ENCODE data around the gene MTARC2.

Gene MTARC2

GRCh38 chr1:220784751-220785150 is 36.6 kb downstream of the MTARC2 start:
- no peak for TF ChIP-seq CTCF (IDR thresholded peaks at IDR 0.05; ENCODE audit: low read depth, low read length)
- Histone ChIP-seq H3K27ac (no peak overlapping the region), H3K4me3 (ENCODE audit: low read depth, low read length) (no peak overlapping the region), H3K9me3 (ENCODE audit: severe bottlenecking) (no peaks in the 10 kb centered on the region), H3K36me3 (peaks cover 17% of the 10 kb centered on the region), H3K27me3 (ENCODE audit: insufficient read depth, low read depth, severe bottlenecking) (no peaks in the 10 kb centered on the region)
- DNase-seq, result no peak

GRCh38 chr1:220785166-220786056 is 37.3 kb downstream of the MTARC2 start:
- Histone ChIP-seq H3K27me3 (ENCODE audit: insufficient read depth, low read depth, severe bottlenecking) (no peaks in the 10 kb centered on the region), H3K9me3 (ENCODE audit: severe bottlenecking) (no peaks in the 10 kb centered on the region), H3K4me3 (ENCODE audit: low read depth, low read length) (no peak overlapping the region), H3K36me3 (peaks cover 17% of the 10 kb centered on the region), H3K27ac (peak overlapping the region; percentile 89)
- no peak for DNase-seq
- no peak for TF ChIP-seq CTCF (IDR thresholded peaks at IDR 0.05; ENCODE audit: low read depth, low read length)

- H3K36me3 ChIP-seq, result peaks cover 19% of the 10 kb centered on the region
- no peaks in the 10 kb centered on the region for H3K27me3 ChIP-seq (ENCODE audit: insufficient read depth, low read depth, severe bottlenecking)
- H3K27ac ChIP-seq, result peak overlapping the region; percentile 89
- TF ChIP-seq CTCF (IDR thresholded peaks at IDR 0.05; ENCODE audit: low read depth, low read length), result no peak
- no peak for DNase-seq
- no peaks in the 10 kb centered on the region for H3K9me3 ChIP-seq (ENCODE audit: severe bottlenecking)
- peak overlapping the region; percentile 56 for H3K4me3 ChIP-seq (ENCODE audit: low read depth, low read length)
These were observed 37.9 kb downstream of the MTARC2 start for GRCh38 chr1:220786057-220786336.

GRCh38 chr1:220786337-220787068 is 38.4 kb downstream of the MTARC2 start, which contains the start of gene MTARC1:
TSS of gene MTARC1 (plus strand) at chr1:220786913. CDS start at chr1:220786945, 32 bp downstream.
- Histone ChIP-seq H3K27me3 (ENCODE audit: insufficient read depth, low read depth, severe bottlenecking) (no peaks in the 10 kb centered on the region), H3K4me3 (ENCODE audit: low read depth, low read length) (peak within 1 kb of the TSS; percentile 56), H3K36me3 (peaks cover 24% of the 10 kb centered on the region), H3K9me3 (ENCODE audit: severe bottlenecking) (no peaks in the 10 kb centered on the region), H3K27ac (peak within 1 kb of the TSS; percentile 89)
- peak; percentile 95 for DNase-seq
- peak; percentile 40; the same call in 1 of the 2 replicates for TF ChIP-seq CTCF (IDR thresholded peaks at IDR 0.05; ENCODE audit: low read depth, low read length)

- DNase-seq, result peak; percentile 80
- Histone ChIP-seq H3K4me3 (ENCODE audit: low read depth, low read length) (peak overlapping the region; percentile 56), H3K27ac (peak overlapping the region; percentile 89)
These were observed 39.0 kb downstream of the MTARC2 start for GRCh38 chr1:220787069-220787619.

More at GRCh38 chr1:220787069-220787619, 39.0 kb downstream of the MTARC2 start:
- Histone ChIP-seq H3K9me3 (ENCODE audit: severe bottlenecking) (no peaks in the 10 kb centered on the region), H3K36me3 (peaks cover 31% of the 10 kb centered on the region), H3K27me3 (ENCODE audit: insufficient read depth, low read depth, severe bottlenecking) (no peaks in the 10 kb centered on the region)
- no peak for TF ChIP-seq CTCF (IDR thresholded peaks at IDR 0.05; ENCODE audit: low read depth, low read length)

Data from WERI-Rb-1 (cell line).